Muscle layer of duodenum (tissue), 2 donors: ENCODE results near the gene MMP19.

Experiments used
- H3K27ac ChIP-seq: one replicate; pipeline ENCODE4 v1.7.0; 2013; ENCODE audit warnings: mild to moderate bottlenecking, low read length
- H3K27me3 ChIP-seq: one replicate; pipeline ENCODE4 v1.7.0; 2013; ENCODE audit warnings: low read depth, mild to moderate bottlenecking, control low read depth, low read length
- H3K36me3 ChIP-seq, 2 donors: one replicate each; pipeline ENCODE4 v1.7.0; 2013; ENCODE audit warnings: low read length in 2 of 2, control low read depth in 1 of 2, mild to moderate bottlenecking in 1 of 2; ENCODE audit not compliant: insufficient read depth in 2 of 2, control insufficient read depth in 1 of 2
- H3K4me1 ChIP-seq, 2 donors: one replicate each; pipeline ENCODE4 v1.7.0; 2013; ENCODE audit warnings: low read length in 2 of 2, mild to moderate bottlenecking in 2 of 2, control low read depth in 1 of 2, moderate library complexity in 1 of 2; ENCODE audit not compliant: insufficient read depth in 2 of 2, control insufficient read depth in 1 of 2
- H3K4me3 ChIP-seq, 2 donors: one replicate each; pipeline ENCODE4 v1.7.0; 2013; ENCODE audit warnings: low read length in 2 of 2, low read depth in 1 of 2, mild to moderate bottlenecking in 1 of 2
- H3K9me3 ChIP-seq, 2 donors: one replicate each; pipeline ENCODE4 v1.7.0; 2013; ENCODE audit warnings: low read length in 2 of 2, control low read depth in 1 of 2, mild to moderate bottlenecking in 1 of 2; ENCODE audit not compliant: control insufficient read depth in 1 of 2
- donor health status: healthy.

MMP19 gene

DNA sequence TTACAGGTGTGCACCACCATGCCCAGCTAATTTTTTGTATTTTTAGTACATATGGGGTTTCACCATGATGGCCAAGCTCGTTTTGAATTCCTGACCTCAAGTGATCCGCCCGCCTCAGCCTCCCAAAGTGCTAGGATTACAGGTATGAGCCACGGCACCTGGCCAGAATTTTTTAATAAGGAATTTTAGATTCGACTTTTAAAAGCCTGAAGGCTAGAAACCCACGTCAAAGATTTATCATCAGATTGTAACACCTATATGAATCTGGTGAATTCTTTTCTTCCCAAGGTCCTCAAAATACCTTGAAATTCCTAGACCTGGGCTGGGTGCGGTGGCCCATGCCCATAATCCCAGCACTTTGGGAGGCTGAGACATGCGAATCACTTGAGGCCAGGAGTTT, 18.7 kb upstream of the MMP19 start:
- Histone ChIP-seq H3K27ac (no peak overlapping the region), H3K36me3 (no peaks in the 10 kb centered on the region), H3K4me3 (no peak overlapping the region), H3K4me1 (no peaks in the 10 kb centered on the region), H3K9me3 (peaks cover 0 to 5% of the 10 kb centered on the region in 2 donors), H3K27me3 (no peaks in the 10 kb centered on the region)

DNA sequence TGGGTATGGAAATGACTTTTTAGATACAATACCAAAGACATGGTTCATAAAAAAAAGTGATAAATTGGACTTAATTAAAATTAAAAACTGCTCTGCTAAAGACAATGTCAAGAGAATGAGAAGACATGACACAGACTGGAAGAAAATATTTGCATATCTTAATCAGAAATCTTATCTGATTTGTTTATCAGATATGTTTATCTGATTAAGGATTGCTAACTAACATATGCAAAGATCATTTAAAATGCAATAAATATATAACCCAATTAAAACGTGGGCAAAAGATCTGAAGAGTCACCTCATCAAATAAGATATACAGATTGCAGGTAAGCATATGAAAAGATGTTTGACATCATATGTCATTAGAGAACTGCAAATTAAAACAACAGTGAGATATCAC, 10.0 kb upstream of the MMP19 start:
- Histone ChIP-seq H3K27me3 (no peaks in the 10 kb centered on the region), H3K27ac (no peak overlapping the region), H3K9me3 (no peaks in the 10 kb centered on the region), H3K4me1 (no peaks in the 10 kb centered on the region), H3K36me3 (peaks cover 0 to 9% of the 10 kb centered on the region in 2 donors), H3K4me3 (no peak overlapping the region)

DNA sequence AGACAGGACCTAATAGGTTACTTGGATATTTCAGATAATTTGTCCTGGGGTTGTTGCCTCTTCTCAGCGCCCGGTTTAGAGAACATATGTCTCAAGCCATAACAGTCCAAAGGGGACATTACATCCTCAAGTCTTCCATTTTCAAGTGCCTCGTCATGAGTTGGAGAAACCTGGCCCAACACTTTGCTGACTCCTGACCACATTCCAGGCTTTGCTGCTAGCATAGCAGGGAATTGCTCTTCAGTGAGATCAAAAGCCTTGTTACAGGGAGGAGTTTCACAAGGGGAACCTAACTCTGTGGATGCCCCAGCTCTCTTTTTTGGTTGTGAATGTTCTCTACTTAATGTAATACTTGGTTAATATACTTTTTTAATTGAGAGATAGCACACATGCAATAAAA, 8.2 kb upstream of the MMP19 start:
- no peaks in the 10 kb centered on the region for H3K4me1 ChIP-seq
- no peaks in the 10 kb centered on the region for H3K27me3 ChIP-seq
- H3K36me3 ChIP-seq: peaks cover 0 to 20% of the 10 kb centered on the region in 2 donors
- H3K4me3 ChIP-seq: no peak overlapping the region
- no peak overlapping the region for H3K27ac ChIP-seq
- no peaks in the 10 kb centered on the region for H3K9me3 ChIP-seq

DNA sequence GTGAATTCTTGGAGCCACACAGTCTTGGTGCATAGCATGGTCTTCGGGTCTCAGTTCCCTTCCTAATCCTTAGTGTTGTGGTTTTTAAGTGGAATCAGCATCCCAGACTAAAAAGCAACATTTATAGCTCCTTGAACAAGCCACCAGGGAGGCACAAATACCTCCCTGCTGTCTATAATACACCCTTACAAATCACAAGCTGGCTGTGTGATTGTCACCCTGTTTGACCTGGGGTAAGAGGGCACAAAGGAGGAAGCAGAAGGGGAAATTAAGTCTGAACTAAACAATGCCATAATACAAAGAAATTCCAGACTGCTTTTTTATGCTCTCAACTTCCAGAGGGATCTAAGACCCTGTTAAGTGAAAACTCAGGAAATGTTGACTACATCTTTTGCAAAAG, 7.7 kb upstream of the MMP19 start:
- Histone ChIP-seq H3K27me3 (no peaks in the 10 kb centered on the region), H3K4me1 (no peaks in the 10 kb centered on the region), H3K9me3 (no peaks in the 10 kb centered on the region), H3K27ac (peak overlapping the region; percentile 31), H3K4me3 (no peak overlapping the region), H3K36me3 (peaks cover 0 to 20% of the 10 kb centered on the region in 2 donors)

- Histone ChIP-seq H3K36me3 (peaks cover 0 to 20% of the 10 kb centered on the region in 2 donors), H3K4me1 (no peaks in the 10 kb centered on the region), H3K9me3 (no peaks in the 10 kb centered on the region), H3K27me3 (no peaks in the 10 kb centered on the region), H3K27ac (no peak overlapping the region), H3K4me3 (no peak overlapping the region)
Measured at GRCh38 chr12:55849616-55850343, 7.0 kb upstream of the MMP19 start.

GRCh38 chr12:55847603-55848291, 5.0 kb upstream of the MMP19 start:
- Histone ChIP-seq H3K27ac (peak overlapping the region; percentile 96), H3K9me3 (no peaks in the 10 kb centered on the region), H3K4me3 (no peak overlapping the region), H3K27me3 (no peaks in the 10 kb centered on the region), H3K4me1 (no peaks in the 10 kb centered on the region), H3K36me3 (peaks cover 0 to 20% of the 10 kb centered on the region in 2 donors)

GRCh38 chr12:55847033-55847432, 4.3 kb upstream of the MMP19 start:
- H3K27me3 ChIP-seq: no peaks in the 10 kb centered on the region
- H3K4me3 ChIP-seq: no peak overlapping the region
- H3K27ac ChIP-seq: peak overlapping the region; percentile 96
- no peaks in the 10 kb centered on the region for H3K9me3 ChIP-seq
- H3K36me3 ChIP-seq: peaks cover 0 to 20% of the 10 kb centered on the region in 2 donors
- no peaks in the 10 kb centered on the region for H3K4me1 ChIP-seq

GRCh38 chr12:55845785-55846496, 3.2 kb upstream of the MMP19 start:
- peaks cover 0 to 20% of the 10 kb centered on the region in 2 donors for H3K36me3 ChIP-seq
- H3K27ac ChIP-seq: no peak overlapping the region
- no peak overlapping the region for H3K4me3 ChIP-seq
- H3K27me3 ChIP-seq: no peaks in the 10 kb centered on the region
- no peaks in the 10 kb centered on the region for H3K9me3 ChIP-seq
- no peaks in the 10 kb centered on the region for H3K4me1 ChIP-seq

- peak overlapping the region; percentile 39 for H3K27ac ChIP-seq
- H3K4me1 ChIP-seq: no peaks in the 10 kb centered on the region
- no peaks in the 10 kb centered on the region for H3K9me3 ChIP-seq
- H3K36me3 ChIP-seq: peaks cover 0 to 17% of the 10 kb centered on the region in 2 donors
- no peak overlapping the region for H3K4me3 ChIP-seq
- H3K27me3 ChIP-seq: no peaks in the 10 kb centered on the region
Measured at GRCh38 chr12:55845361-55845760, 2.6 kb upstream of the MMP19 start.

DNA sequence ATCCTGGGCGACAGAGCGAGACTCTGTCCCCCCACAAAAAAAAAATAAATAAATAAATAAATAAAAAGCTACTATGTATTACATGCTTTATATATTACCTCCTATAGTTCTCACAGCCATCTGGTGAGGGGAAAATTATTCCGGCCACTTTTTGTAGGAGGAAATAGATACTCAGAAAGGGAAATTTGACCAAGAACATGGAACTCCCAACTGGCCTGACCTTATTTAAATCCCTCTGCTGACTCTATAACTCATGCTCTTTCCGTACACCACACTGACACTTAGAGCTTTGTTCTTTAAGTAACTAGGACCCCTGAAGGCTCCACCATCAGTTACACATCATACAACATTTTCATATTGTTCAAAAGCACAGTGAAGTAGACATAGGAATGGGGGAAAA, 2.2 kb upstream of the MMP19 start:
- peaks cover 0 to 16% of the 10 kb centered on the region in 2 donors for H3K36me3 ChIP-seq
- H3K4me3 ChIP-seq: no peak overlapping the region
- H3K9me3 ChIP-seq: no peaks in the 10 kb centered on the region
- no peaks in the 10 kb centered on the region for H3K27me3 ChIP-seq
- peak overlapping the region; percentile 39 for H3K27ac ChIP-seq
- H3K4me1 ChIP-seq: no peaks in the 10 kb centered on the region

- peaks cover 0 to 11% of the 10 kb centered on the region in 2 donors for H3K36me3 ChIP-seq
- H3K27ac ChIP-seq: no peak overlapping the region
- H3K27me3 ChIP-seq: no peaks in the 10 kb centered on the region
- no peak overlapping the region for H3K4me3 ChIP-seq
- no peaks in the 10 kb centered on the region for H3K4me1 ChIP-seq
- no peaks in the 10 kb centered on the region for H3K9me3 ChIP-seq
Measured at GRCh38 chr12:55843431-55843830, 695 bp upstream of the MMP19 start.
